Measurements from ENCODE around the gene STX16.

The STX16 gene

GRCh38 chr20:58678806-58679205 is 27.7 kb downstream of the STX16 start:
- no peak for DNase-seq

GRCh38 chr20:58682656-58683531 is 31.8 kb downstream of the STX16 start:
- no peak for DNase-seq

GRCh38 chr20:58684291-58684690 is 33.2 kb downstream of the STX16 start:
- DNase-seq, result no peak

- DNase-seq, result no peak
These were observed 34.9 kb downstream of the STX16 start for GRCh38 chr20:58685988-58686387.

GRCh38 chr20:58688414-58688813 is 37.3 kb downstream of the STX16 start:
- no peak for DNase-seq

- no peak for DNase-seq
These were observed 37.8 kb downstream of the STX16 start for GRCh38 chr20:58688840-58689239.

GRCh38 chr20:58690396-58691135 is 39.5 kb downstream of the STX16 start:
- DNase-seq, result peak; percentile 49

- no peak for DNase-seq
These were observed 40.9 kb downstream of the STX16 start for GRCh38 chr20:58691773-58692578.

GRCh38 chr20:58692579-58693225 is 41.6 kb downstream of the STX16 start, which contains the start of gene NPEPL1:
Gene NPEPL1 (plus strand): TSS chr20:58692800. CDS start chr20:58692901, 101 bp downstream.
- DNase-seq, result peak; percentile 71

- DNase-seq, result peak; percentile 60
These were observed 42.3 kb downstream of the STX16 start for GRCh38 chr20:58693226-58694006.

GRCh38 chr20:58694241-58695083 is 43.4 kb downstream of the STX16 start:
- no peak for DNase-seq

GRCh38 chr20:58695084-58695722 is 44.1 kb downstream of the STX16 start:
- DNase-seq, result no peak

GRCh38 chr20:58695895-58696375 is 44.9 kb downstream of the STX16 start:
- no peak for DNase-seq

- DNase-seq, result peak; percentile 27
These were observed 45.4 kb downstream of the STX16 start for GRCh38 chr20:58696411-58696961.

GRCh38 chr20:58697201-58697866 is 46.3 kb downstream of the STX16 start:
- DNase-seq, result peak; percentile 43

GRCh38 chr20:58697867-58698703 is 47.0 kb downstream of the STX16 start:
- peak; percentile 41 for DNase-seq

GRCh38 chr20:58698741-58699622 is 47.9 kb downstream of the STX16 start:
- DNase-seq, result peak; percentile 35

All from islet precursor cell (in vitro differentiated cells).